NCI-H1436 (cell line): ENCODE data around the gene RNPEP.
"Not testable (repeated sequence)": the region's sequence is repeated elsewhere in the genome, so short reads cannot be mapped to it uniquely, and the experiment has no call there.

Source experiments
- DNase-seq: peaks from one replicate; lab custom pipeline; 2025; lab: John Stamatoyannopoulos, UW

The RNPEP gene

GRCh38 chr1:201958348-201958747, 24.1 kb upstream of the RNPEP start:
- no peak for DNase-seq

- DNase-seq = not testable (repeated sequence)
Observed at GRCh38 chr1:201962382-201962781, 20.1 kb upstream of the RNPEP start.

- no peak for DNase-seq
Observed at GRCh38 chr1:201964261-201964660, 18.2 kb upstream of the RNPEP start.

GRCh38 chr1:201966171-201966570, 16.3 kb upstream of the RNPEP start:
- DNase-seq = no peak

DNA sequence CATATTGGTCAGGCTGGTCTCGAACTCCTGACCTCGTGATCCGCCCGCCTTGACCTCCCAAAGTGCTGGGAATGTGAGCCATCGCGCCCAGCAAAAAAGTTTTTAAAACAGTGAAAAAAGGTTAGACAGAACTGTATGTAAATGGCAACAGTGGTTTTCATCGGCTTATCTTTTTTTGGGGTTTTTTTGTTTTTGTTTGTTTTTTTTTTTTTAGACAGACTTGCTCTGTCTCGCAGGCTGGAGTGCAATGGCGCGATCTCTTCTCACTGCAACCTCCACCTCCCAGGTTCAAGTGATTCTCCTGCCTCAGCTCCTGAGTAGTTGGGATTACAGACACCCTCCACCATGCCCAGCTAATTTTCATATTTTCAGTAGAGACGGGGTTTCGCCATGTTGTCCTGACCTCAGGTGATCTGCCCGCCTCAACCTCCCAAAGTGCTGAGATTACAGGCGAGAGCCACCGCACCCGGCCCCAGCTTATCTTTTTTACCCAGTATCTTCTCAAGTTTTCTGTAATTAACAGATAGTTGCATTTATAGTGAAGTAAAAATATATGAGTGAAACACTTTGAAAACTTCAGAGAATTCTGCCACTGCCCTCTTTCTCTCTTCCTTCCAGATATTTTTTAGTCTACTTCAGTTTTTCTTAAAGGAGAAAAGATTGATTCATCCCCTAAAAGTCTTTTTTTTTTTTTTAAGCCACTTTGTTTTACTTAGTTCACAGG, 14.1 kb upstream of the RNPEP start:
- DNase-seq = no peak

GRCh38 chr1:201970334-201971159, 11.9 kb upstream of the RNPEP start:
- DNase-seq = no peak

DNA sequence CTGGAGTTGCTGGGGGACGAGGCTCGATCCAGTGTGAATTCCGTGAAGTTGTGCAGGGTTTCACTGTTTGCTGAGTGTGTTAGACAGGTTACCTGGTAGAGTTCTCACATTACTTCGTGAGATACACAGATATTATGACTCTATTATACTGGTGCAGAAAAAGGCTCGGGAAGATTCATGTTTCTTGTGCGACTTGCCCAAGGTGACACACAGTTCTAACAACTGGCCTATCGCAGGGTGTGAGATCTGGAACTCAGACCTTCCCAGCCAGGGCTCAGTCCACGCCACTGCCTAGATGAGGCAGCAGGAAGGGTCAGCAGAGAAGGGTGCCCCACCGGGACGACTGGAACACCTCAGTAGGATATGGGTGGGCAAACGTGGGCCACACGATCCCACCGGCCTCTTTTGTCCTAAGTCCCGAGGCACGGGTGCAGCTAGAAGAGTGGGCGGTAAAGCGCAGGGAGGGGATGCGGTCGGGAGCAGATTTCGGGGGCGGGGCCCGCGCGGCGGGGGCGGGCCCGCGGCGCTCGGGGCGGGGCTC, 296 bp upstream of the RNPEP start:
- DNase-seq = peak; percentile 53

GRCh38 chr1:201983380-201983805, 945 bp downstream of the RNPEP start:
- DNase-seq = no peak

DNA sequence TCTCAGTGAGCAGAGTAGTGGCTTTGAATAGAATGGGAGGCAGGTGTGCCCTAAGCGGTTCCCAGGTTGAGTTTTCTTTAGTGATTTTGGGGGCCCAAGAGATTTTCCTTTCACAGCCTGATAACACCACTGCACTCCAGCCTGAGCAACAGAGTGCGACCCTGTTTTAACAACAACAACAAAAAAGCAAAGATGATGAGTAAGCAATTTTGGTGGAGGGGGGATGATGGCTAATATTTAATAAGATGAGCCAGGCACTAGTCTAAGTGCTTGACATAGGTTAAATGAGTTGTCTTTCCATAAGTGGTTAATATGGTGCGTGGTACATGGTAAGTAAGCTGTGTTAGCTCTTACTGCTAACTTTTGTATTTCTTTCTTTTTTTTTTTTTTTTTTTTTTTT, 2.0 kb downstream of the RNPEP start:
- no peak for DNase-seq

GRCh38 chr1:201985355-201985754, 2.9 kb downstream of the RNPEP start:
- no peak for DNase-seq

DNA sequence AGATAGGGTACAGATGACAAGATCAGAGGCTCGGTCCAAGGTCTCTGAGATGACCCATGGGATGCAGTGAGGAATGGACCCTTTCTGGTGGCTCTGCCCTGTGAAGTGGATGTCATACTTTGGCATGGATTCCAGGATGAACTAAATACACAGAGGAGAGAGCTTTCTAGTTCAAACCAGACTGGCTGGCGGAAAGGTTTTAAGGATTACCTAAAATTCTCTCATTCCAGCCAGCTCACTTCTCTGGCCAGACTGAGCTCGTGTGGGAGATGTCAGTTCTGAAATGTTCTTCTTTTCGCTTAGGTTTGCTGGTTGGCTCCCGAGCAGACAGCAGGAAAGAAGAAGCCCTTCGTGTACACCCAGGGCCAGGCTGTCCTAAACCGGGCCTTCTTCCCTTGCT, 6.2 kb downstream of the RNPEP start:
- DNase-seq = no peak

DNA sequence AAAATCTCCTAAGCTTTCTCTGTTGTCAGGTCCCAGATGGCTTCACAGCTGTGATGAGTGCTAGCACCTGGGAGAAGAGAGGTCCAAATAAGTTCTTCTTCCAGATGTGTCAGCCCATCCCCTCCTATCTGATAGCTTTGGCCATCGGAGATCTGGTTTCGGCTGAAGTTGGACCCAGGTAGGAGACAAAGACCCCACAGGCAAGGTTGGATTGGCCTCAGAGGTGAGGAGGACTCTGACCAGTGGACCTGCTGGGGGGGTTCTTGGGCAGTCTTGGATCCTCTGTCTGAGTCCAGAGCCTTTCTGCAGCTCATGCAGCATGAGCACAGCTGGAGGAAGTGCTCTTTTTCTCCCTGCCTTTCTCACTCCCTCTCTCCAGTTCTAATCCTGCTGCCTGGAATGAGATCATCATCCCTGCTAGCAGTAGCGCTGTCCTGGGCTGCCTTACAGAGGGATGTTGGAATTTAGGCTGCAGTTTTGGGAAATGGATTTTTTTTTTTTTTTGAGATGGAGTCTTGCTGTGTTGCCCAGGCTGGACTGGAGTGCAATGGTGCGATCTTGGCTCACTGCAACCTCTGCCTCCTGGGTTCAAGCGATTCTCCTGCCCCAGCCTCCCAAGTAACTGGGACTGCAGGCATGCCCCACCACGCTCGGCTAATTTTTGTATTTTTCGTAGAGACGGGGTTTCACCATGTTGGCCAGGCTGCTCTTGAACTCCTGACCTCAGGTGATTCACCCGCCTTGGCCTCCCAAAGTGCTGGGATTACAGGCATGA, 7.1 kb downstream of the RNPEP start:
- DNase-seq = no peak

GRCh38 chr1:201990427-201990826, 8.0 kb downstream of the RNPEP start:
- no peak for DNase-seq

- DNase-seq = peak; percentile 81
Observed at GRCh38 chr1:201999625-202000238, 17.3 kb downstream of the RNPEP start.

- no peak for DNase-seq
Observed at GRCh38 chr1:202002507-202002906, 20.1 kb downstream of the RNPEP start.

GRCh38 chr1:202004711-202005110, 22.3 kb downstream of the RNPEP start:
- no peak for DNase-seq

GRCh38 chr1:202005958-202006357, 23.5 kb downstream of the RNPEP start:
- DNase-seq = no peak

- no peak for DNase-seq
Observed at GRCh38 chr1:202007304-202007703, 24.9 kb downstream of the RNPEP start.

DNA sequence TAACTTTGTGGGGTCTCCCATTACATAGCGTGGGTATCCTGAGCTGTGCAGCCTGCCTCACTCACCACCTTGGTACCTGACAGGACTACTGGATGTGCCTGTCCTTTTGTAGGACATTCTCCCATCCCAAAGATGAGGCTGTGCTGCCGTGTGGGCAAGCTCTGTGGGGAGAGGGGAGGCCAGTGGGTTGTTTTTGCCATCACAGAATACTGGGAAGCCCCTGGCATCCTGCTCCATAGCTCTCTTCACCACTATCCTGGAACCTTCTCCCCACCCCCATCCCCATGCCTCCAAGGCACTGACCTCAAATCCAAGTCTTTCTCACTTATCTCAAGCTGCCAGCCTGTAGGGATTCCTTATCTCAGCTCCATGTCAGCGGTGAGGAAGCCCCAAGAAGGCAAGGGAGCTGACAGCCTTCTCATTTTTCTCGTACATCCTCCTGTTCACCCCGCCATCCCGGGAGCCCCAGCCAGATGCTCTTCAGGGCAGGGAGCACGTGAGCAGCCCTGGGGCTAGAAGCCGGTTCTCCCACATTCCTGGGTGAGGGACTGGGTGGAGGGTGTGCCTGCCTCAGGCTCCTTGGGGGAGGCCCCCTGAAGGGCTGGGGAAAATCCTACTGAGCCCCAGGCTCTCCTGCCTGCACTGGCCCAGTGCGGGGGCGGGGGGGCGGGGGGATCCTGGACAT, 25.5 kb downstream of the RNPEP start:
- no peak for DNase-seq

- peak; percentile 87 for DNase-seq
Observed at GRCh38 chr1:202009326-202010179, 27.1 kb downstream of the RNPEP start.
